Activated CD8-positive, alpha-beta T cell treated with anti-CD3 and anti-CD28 coated beads, Interleukin-2, amount 10 ng/mL, durations not matched to agents 7 days and 5 days (primary cell): ENCODE data around the gene CWC27. TPM values are rescaled to one million over a fixed set of nuclear protein-coding genes. Genes with fewer than 3 reads are reported as not detected.
"Not testable (repeated sequence)": the region's sequence is repeated elsewhere in the genome, so short reads cannot be mapped to it uniquely, and the experiment has no call there.

Experiments
- ATAC-seq: fragments of 150-1000 bp; cut with Tn5 transposase; one replicate; pipeline ENCODE4 v1.10.0; 2021; ENCODE audit warnings: moderate library complexity
- CTCF ChIA-PET: fragments of 350-600 bp; sonication (Branson Sonifier 250); formaldehyde crosslinking; loops from one replicate; lab custom pipeline; 2021; ENCODE audit warnings: antibody characterized with exemption; lab: Charles Lee
- POLR2A ChIA-PET: fragments of 350-600 bp; sonication (Branson Sonifier 250); formaldehyde crosslinking; loops from one replicate; lab custom pipeline; 2021; ENCODE audit warnings: antibody characterized with exemption; lab: Charles Lee
- DNase-seq: peaks from one replicate; pipeline ENCODE4 v3.0.0-alpha.2; 2020
- H3K27ac Mint-ChIP-seq: one replicate; pipeline ENCODE4 v1.8.0; 2021; ENCODE audit warnings: mild to moderate bottlenecking, mixed read lengths
- H3K27me3 Mint-ChIP-seq: one replicate; pipeline ENCODE4 v1.8.0; 2021; ENCODE audit warnings: low read depth, mixed read lengths
- H3K36me3 Mint-ChIP-seq: one replicate; pipeline ENCODE4 v1.8.0; 2021; ENCODE audit warnings: low read depth, mixed read lengths
- H3K4me1 Mint-ChIP-seq: one replicate; pipeline ENCODE4 v1.8.0; 2021; ENCODE audit warnings: low read depth, mixed read lengths
- H3K4me3 Mint-ChIP-seq: one replicate; pipeline ENCODE4 v1.8.0; 2021; ENCODE audit warnings: mild to moderate bottlenecking, mixed read lengths
- H3K9me3 Mint-ChIP-seq: one replicate; pipeline ENCODE4 v1.8.0; 2022; ENCODE audit warnings: mixed read lengths; ENCODE audit not compliant: insufficient read depth
- total RNA-seq, 2 experiments: library from RNA; stranded (reverse); gene quantifications; one replicate each; pipeline ENCODE4 v1.2.3, GENCODE V29; 2021

Gene CWC27
- total RNA-seq, 2 experiments from 2014 or later: 23.2 to 23.7 TPM

- Mint-ChIP-seq H3K9me3 (no peaks in the 10 kb centered on the region), H3K27me3 (no peaks in the 10 kb centered on the region), H3K4me3 (no peak overlapping the region), H3K36me3 (peaks cover 18% of the 10 kb centered on the region), H3K4me1 (peaks cover 15% of the 10 kb centered on the region), H3K27ac (no peak overlapping the region)
- ATAC-seq (no peak), DNase-seq (no peak)
- ChIA-PET POLR2A (interaction anchor here (0.6 kb wide), 1 partner anchor 1572 kb away, joined by 3 read pairs; no protein-coding TSS in a partner anchor), CTCF (no interaction called here)
Observed at GRCh38 chr5:64789457-64789856, 20.7 kb downstream of the CWC27 start.

DNA sequence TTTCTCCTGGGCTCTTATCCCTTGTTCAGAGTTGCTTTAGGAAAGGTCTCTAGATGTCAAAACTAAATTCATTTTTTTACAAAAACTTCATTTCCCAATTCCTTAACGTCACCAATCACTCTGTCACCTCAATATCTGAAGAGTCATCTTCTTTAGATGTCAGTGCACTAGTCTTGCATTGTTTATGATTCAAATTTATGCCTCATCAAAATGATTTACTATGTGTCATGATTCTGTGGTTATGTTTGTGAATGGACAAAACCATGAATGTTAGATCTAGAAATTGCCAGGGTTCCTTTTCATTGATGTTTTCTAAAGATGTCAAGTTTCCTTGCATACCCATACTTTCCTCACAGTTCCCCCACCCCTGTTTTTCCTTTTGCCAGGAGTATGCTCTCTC is 21.5 kb downstream of the CWC27 start:
- Mint-ChIP-seq H3K4me3 (no peak overlapping the region), H3K27me3 (no peaks in the 10 kb centered on the region), H3K27ac (peak overlapping the region; percentile 51), H3K4me1 (peaks cover 15% of the 10 kb centered on the region), H3K9me3 (no peaks in the 10 kb centered on the region), H3K36me3 (peaks cover 18% of the 10 kb centered on the region)
- ChIA-PET POLR2A (no interaction called here), CTCF (no interaction called here)
- no peak for ATAC-seq
- DNase-seq: no peak

DNA sequence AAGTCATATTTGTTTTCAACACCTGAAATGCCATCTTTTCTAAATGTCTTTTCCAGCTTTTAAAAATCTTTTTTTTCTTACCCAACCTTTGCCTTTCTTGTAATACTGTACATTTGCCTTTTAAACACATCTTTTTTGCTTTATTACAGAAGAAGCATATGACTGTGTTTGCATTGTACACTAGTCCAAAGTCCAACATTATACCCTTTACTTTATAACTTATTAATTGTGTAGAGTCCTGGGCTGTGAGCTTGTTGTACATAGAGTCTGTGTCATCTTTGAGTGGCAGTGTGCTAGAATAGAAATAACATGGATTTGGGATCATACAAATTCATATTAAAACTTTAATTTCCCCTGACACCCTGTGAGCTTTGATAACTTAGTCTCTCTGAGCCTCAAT is 23.7 kb downstream of the CWC27 start:
- H3K9me3 Mint-ChIP-seq: no peaks in the 10 kb centered on the region
- POLR2A ChIA-PET: no interaction called here
- H3K27ac Mint-ChIP-seq: no peak overlapping the region
- H3K4me3 Mint-ChIP-seq: no peak overlapping the region
- ATAC-seq (no peak), DNase-seq (no peak)
- peaks cover 13% of the 10 kb centered on the region for H3K4me1 Mint-ChIP-seq
- H3K36me3 Mint-ChIP-seq: peaks cover 15% of the 10 kb centered on the region
- no peaks in the 10 kb centered on the region for H3K27me3 Mint-ChIP-seq
- CTCF ChIA-PET: interaction anchor here (3.1 kb wide), 1 partner anchor 8 kb away, joined by 9 read pairs; no protein-coding TSS in a partner anchor

DNA sequence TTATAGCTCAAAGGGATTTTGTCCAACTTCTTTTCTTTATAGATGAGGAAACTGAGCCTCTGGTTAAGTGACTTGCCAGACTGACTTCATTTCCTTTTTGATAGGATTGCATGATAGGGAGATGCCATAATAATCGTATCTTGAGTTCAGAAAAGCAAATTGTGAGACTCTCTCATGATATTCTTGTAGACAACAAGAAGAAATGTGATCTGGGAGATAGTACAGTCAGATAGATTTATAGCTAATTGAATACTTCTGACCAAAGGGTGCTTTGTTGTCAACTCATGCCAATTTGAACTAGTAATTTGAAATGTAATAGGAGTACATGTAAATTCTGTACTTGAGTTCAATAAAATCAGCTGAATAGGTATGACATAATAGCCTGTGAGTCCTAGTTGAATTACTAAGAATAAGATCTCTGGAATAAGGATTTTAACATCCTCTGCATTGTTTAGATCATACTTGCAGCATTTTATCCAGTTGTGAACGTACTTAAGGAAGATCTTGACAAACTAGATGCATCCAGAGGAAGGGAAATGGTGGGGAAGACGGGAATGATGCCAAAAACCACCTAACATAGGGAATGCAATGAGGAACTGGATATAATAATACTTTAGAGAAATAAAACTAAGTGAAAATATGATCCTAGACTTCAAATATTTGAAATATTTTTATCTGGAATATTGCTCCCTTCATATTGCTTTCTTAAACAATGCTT is 25.5 kb downstream of the CWC27 start:
- CTCF ChIA-PET: interaction anchor here (3.1 kb wide), 1 partner anchor 10 kb away, joined by 9 read pairs; no protein-coding TSS in a partner anchor
- POLR2A ChIA-PET: no interaction called here
- Mint-ChIP-seq H3K9me3 (no peaks in the 10 kb centered on the region), H3K27me3 (no peaks in the 10 kb centered on the region), H3K4me1 (peaks cover 7% of the 10 kb centered on the region), H3K27ac (no peak overlapping the region), H3K36me3 (peaks cover 18% of the 10 kb centered on the region), H3K4me3 (no peak overlapping the region)
- ATAC-seq (no peak), DNase-seq (no peak)

DNA sequence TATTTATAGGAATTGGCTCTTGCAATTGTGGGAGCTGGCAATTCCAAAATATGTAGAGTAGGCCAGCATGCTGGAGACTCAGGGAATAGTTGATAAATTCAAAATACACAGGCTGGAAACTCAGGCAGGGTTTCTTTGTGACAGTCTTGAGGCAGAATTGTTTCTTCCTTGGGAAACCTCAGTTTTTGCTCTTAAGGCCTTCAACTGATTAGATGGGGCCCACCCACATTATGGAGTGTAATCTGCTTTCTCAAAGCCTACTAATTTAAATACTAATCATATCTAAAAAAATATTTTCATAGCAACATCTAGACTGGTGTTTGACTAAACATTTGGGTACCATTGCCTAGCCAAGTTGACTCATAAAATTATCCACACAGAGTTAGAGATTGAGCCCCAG is 27.6 kb downstream of the CWC27 start:
- Mint-ChIP-seq H3K9me3 (no peaks in the 10 kb centered on the region), H3K4me3 (no peak overlapping the region), H3K27ac (no peak overlapping the region), H3K27me3 (no peaks in the 10 kb centered on the region), H3K36me3 (peaks cover 14% of the 10 kb centered on the region), H3K4me1 (no peaks in the 10 kb centered on the region)
- DNase-seq (no peak), ATAC-seq (no peak)
- CTCF ChIA-PET: no interaction called here
- POLR2A ChIA-PET: no interaction called here

DNA sequence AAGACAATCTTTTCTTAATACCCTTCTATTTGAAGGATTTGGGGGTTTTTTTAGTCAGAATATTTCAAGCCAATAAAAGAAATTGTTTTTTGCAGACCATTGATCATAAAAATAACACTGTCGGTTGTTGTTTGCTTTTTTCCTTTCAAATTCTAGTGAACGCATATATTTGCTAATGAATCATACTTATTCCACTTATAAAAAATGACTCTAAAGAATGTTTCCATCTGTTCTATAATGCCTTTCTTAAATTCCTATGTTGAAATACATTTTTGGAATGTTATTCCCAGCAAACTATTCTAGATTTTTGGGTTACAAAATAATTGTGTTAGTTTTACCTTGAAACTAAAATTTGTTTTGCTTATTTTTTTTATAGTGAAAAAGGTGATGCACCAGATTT is 32.2 kb downstream of the CWC27 start:
- no peak overlapping the region for H3K27ac Mint-ChIP-seq
- peaks cover 6% of the 10 kb centered on the region for H3K36me3 Mint-ChIP-seq
- CTCF ChIA-PET: no interaction called here

GRCh38 chr5:64806537-64806936 is 37.8 kb downstream of the CWC27 start:
- Mint-ChIP-seq H3K27me3 (no peaks in the 10 kb centered on the region), H3K9me3 (no peaks in the 10 kb centered on the region), H3K36me3 (peaks cover 3% of the 10 kb centered on the region), H3K4me3 (no peak overlapping the region), H3K27ac (no peak overlapping the region), H3K4me1 (no peaks in the 10 kb centered on the region)
- POLR2A ChIA-PET: no interaction called here
- DNase-seq (no peak), ATAC-seq (no peak)
- CTCF ChIA-PET: interaction anchor here (2.6 kb wide), 1 partner anchor 676 kb away, joined by 11 read pairs; the partner anchor contains the start of gene ADAMTS6

More for the DNA sequence above, 32.2 kb downstream of the CWC27 start:
- H3K27me3 Mint-ChIP-seq: no peaks in the 10 kb centered on the region
- POLR2A ChIA-PET: no interaction called here
- no peak for ATAC-seq
- no peaks in the 10 kb centered on the region for H3K4me1 Mint-ChIP-seq
- DNase-seq: no peak
- no peak overlapping the region for H3K4me3 Mint-ChIP-seq
- H3K9me3 Mint-ChIP-seq: no peaks in the 10 kb centered on the region

DNA sequence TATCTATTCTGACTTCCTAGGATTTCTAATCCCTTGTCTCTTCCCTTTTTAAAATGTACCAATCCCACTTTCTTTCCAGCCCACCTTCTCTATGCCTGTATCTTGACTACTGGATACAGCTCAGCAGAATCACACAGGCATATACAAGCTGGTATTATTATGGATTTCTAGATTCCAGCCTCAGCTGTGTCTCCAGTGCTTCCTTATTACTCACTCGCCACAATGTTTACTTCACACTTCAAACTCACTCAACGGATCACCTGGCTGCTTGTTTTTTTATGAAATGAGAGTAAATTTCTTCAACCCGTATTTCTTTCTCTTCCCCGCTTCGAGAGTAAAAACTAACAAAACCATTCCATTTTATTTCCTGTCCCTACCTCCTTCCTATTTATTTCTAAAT is 38.8 kb downstream of the CWC27 start:
- Mint-ChIP-seq H3K36me3 (peaks cover 3% of the 10 kb centered on the region), H3K4me1 (no peaks in the 10 kb centered on the region), H3K4me3 (no peak overlapping the region), H3K27me3 (no peaks in the 10 kb centered on the region), H3K9me3 (no peaks in the 10 kb centered on the region), H3K27ac (no peak overlapping the region)
- CTCF ChIA-PET: interaction anchor here (1.2 to 2.6 kb wide), 3 partner anchors 23 to 698 kb away, joined by 3 to 11 read pairs (median 3); partner anchors contain the start of gene ADAMTS6
- DNase-seq (no peak), ATAC-seq (no peak)
- POLR2A ChIA-PET: no interaction called here

GRCh38 chr5:64811050-64811640 is 42.4 kb downstream of the CWC27 start:
- H3K36me3 Mint-ChIP-seq: peaks cover 1% of the 10 kb centered on the region
- no peak overlapping the region for H3K27ac Mint-ChIP-seq
- ChIA-PET POLR2A (no interaction called here), CTCF (interaction anchor here (0.7 to 6.2 kb wide), 16 partner anchors 9 to 752 kb away, joined by 3 to 79 read pairs (median 4); partner anchors contain the start of genes ADAMTS6, CENPK and PPWD1)
- DNase-seq (peak; percentile 34), ATAC-seq (peak; percentile 39)
- H3K4me1 Mint-ChIP-seq: no peaks in the 10 kb centered on the region
- no peaks in the 10 kb centered on the region for H3K27me3 Mint-ChIP-seq
- H3K4me3 Mint-ChIP-seq: no peak overlapping the region
- no peaks in the 10 kb centered on the region for H3K9me3 Mint-ChIP-seq

GRCh38 chr5:64814073-64814472 is 45.3 kb downstream of the CWC27 start:
- POLR2A ChIA-PET: no interaction called here
- DNase-seq (no peak), ATAC-seq (no peak)
- no peaks in the 10 kb centered on the region for H3K4me1 Mint-ChIP-seq
- H3K36me3 Mint-ChIP-seq: peaks cover 6% of the 10 kb centered on the region
- H3K4me3 Mint-ChIP-seq: no peak overlapping the region
- no peak overlapping the region for H3K27ac Mint-ChIP-seq
- CTCF ChIA-PET: interaction anchor here (6.2 kb wide), 1 partner anchor 668 kb away, joined by 79 read pairs; the partner anchor contains the start of gene ADAMTS6
- no peaks in the 10 kb centered on the region for H3K9me3 Mint-ChIP-seq
- H3K27me3 Mint-ChIP-seq: no peaks in the 10 kb centered on the region

DNA sequence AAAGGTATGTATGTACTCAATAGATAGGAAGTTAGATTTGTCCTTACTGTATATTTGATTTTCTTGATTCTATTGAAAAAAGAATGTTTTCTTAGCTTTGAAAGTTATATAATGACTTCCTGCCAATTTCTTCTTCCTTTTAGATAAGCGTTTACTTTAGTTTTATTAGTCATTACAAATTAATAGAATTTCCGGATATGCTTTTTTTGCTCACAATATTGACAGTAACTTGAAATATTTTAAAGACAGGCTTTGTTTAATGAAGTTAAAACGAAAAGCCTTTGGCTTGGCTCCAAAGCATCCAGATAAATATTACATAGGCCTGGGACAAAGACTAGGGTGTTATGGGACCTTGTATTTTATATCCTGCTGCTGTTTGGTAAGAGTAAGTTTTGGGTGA is 49.5 kb downstream of the CWC27 start:
- ATAC-seq: no peak
- peaks cover 3% of the 10 kb centered on the region for H3K4me1 Mint-ChIP-seq
- no peak overlapping the region for H3K4me3 Mint-ChIP-seq
- H3K9me3 Mint-ChIP-seq: no peaks in the 10 kb centered on the region
- POLR2A ChIA-PET: no interaction called here
- H3K27ac Mint-ChIP-seq: no peak overlapping the region
- no peak for DNase-seq
- H3K27me3 Mint-ChIP-seq: no peaks in the 10 kb centered on the region
- CTCF ChIA-PET: no interaction called here
- peaks cover 11% of the 10 kb centered on the region for H3K36me3 Mint-ChIP-seq

DNA sequence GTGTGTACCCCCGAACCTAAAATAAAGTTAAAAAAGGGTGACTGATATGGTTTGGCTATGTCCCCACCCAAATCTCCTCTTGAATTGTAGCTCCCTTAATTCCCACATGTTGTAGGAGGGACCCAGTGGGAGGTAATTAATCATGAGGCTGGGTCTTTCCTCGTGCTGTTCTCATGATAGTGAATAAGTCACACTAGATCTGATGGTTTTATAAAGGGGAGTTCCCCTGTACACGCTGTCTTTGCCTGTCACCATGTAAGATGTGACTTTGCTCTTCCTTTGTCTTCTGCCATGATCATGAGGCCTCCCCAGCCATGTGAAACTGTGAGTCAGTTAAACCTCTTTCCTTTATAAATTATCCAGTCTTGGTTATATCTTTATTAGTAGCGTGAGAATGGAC is 50.6 kb downstream of the CWC27 start:
- H3K36me3 Mint-ChIP-seq: peaks cover 11% of the 10 kb centered on the region
- POLR2A ChIA-PET, H3K4me1 Mint-ChIP-seq, H3K27ac Mint-ChIP-seq, ATAC-seq, DNase-seq, H3K4me3 Mint-ChIP-seq, H3K27me3 Mint-ChIP-seq, CTCF ChIA-PET, H3K9me3 Mint-ChIP-seq: not testable (repeated sequence)
